CD14-positive monocyte (primary cell): ENCODE data around the gene SGPL1. TPM values are rescaled to one million over a fixed set of nuclear protein-coding genes. Genes with fewer than 3 reads are reported as not detected.

Source experiments
- DNase-seq, 3 donors: peaks; one replicate each; pipeline ENCODE4 v3.0.0-alpha.2; 2011 to 2022
- H2AFZ ChIP-seq: 2 replicates; pipeline ENCODE4 v1.6.0; 2012; ENCODE audit warnings: mild to moderate bottlenecking, low read depth, low read length, inconsistent platforms; ENCODE audit not compliant: insufficient read depth, poor library complexity, severe bottlenecking
- H3K27ac ChIP-seq, 2 donors: 1 replicate in 1 of 2; 2 replicates in 1 of 2; pipeline ENCODE4 v1.5.1; 2012 to 2013; ENCODE audit warnings: low read length in 2 of 2, control low read depth in 1 of 2, inconsistent platforms in 1 of 2, low read depth in 1 of 2, mild to moderate bottlenecking in 1 of 2
- H3K27me3 ChIP-seq, 2 donors: one replicate each; pipeline versions ENCODE4 v1.6.0 to v1.6.1; 2011 to 2013; ENCODE audit warnings: low read length in 2 of 2; ENCODE audit not compliant: control insufficient read depth in 2 of 2, insufficient read depth in 2 of 2
- H3K36me3 ChIP-seq, 2 donors: replicated peaks in 1 of 2; 1 replicate in 1 of 2; 2 replicates in 1 of 2; pipeline versions ENCODE4 v1.5.1 to v1.6.1; 2012 to 2013; ENCODE audit warnings: low read length in 2 of 2, control low read depth in 1 of 2, inconsistent platforms in 1 of 2, mild to moderate bottlenecking in 1 of 2; ENCODE audit not compliant: insufficient read depth in 2 of 2, control insufficient read depth in 1 of 2
- H3K4me1 ChIP-seq, 2 donors: 1 replicate in 1 of 2; 2 replicates in 1 of 2; pipeline versions ENCODE4 v1.5.1 to v1.6.1; 2012 to 2013; ENCODE audit warnings: low read length in 2 of 2, control low read depth in 1 of 2, inconsistent platforms in 1 of 2, mild to moderate bottlenecking in 1 of 2, moderate library complexity in 1 of 2; ENCODE audit not compliant: insufficient read depth in 2 of 2, control insufficient read depth in 1 of 2
- H3K4me2 ChIP-seq: replicated peaks from 2 replicates; pipeline ENCODE3; 2012; ENCODE audit warnings: low read length, moderate library complexity, mild to moderate bottlenecking; ENCODE audit not compliant: poor library complexity, severe bottlenecking; ENCODE audit errors: extremely low read depth
- H3K4me3 ChIP-seq, 3 experiments: fragments of 200-600 bp in 1 of 3; sonication (generic) in 1 of 3; replicated peaks in 1 of 3; 1 replicate in 2 of 3; 2 replicates in 1 of 3; pipeline ENCODE4 v1.5.1; 2011 to 2013; ENCODE audit warnings: low read length in 3 of 3, mild to moderate bottlenecking in 3 of 3, control low read depth in 2 of 3, low read depth in 2 of 3, inconsistent platforms in 1 of 3, moderate library complexity in 1 of 3
- H3K79me2 ChIP-seq: 2 replicates; pipeline ENCODE4 v1.6.0; 2012; ENCODE audit warnings: mild to moderate bottlenecking, control low read depth, inconsistent platforms, low read length, moderate library complexity; ENCODE audit not compliant: insufficient read depth
- H3K9ac ChIP-seq: 2 replicates; pipeline ENCODE4 v1.6.0; 2017; ENCODE audit warnings: low read length, mild to moderate bottlenecking; ENCODE audit not compliant: insufficient read depth, poor library complexity, severe bottlenecking
- H3K9me3 ChIP-seq, 2 donors: replicated peaks in 1 of 2; 1 replicate in 1 of 2; 2 replicates in 1 of 2; pipeline versions ENCODE4 v1.5.1 to v1.6.1; 2012 to 2013; ENCODE audit warnings: low read length in 2 of 2, control low read depth in 1 of 2; ENCODE audit not compliant: control insufficient read depth in 1 of 2, insufficient read depth in 1 of 2
- H4K20me1 ChIP-seq: 2 replicates; pipeline ENCODE4 v1.6.0; 2012; ENCODE audit warnings: mild to moderate bottlenecking, low read length, control low read depth, moderate library complexity; ENCODE audit not compliant: insufficient read depth
- H3K27ac Mint-ChIP-seq, 7 donors: one replicate each; pipeline ENCODE4 v1.8.0; 2020; ENCODE audit warnings: mild to moderate bottlenecking in 7 of 7, mixed read lengths in 7 of 7, moderate library complexity in 6 of 7, inconsistent platforms in 2 of 7
- H3K27me3 Mint-ChIP-seq, 3 donors: one replicate each; pipeline ENCODE4 v1.8.0; 2021 to 2022; ENCODE audit warnings: low read depth in 3 of 3, mild to moderate bottlenecking in 3 of 3, mixed read lengths in 3 of 3, moderate library complexity in 3 of 3, inconsistent platforms in 1 of 3
- H3K36me3 Mint-ChIP-seq, 2 donors: one replicate each; pipeline ENCODE4 v1.8.0; 2020; ENCODE audit warnings: mixed read lengths in 2 of 2, inconsistent platforms in 1 of 2, mild to moderate bottlenecking in 1 of 2
- H3K4me1 Mint-ChIP-seq: one replicate; pipeline ENCODE4 v1.8.0; 2020; ENCODE audit warnings: mild to moderate bottlenecking, mixed read lengths
- H3K4me3 Mint-ChIP-seq, 2 donors: one replicate each; pipeline ENCODE4 v1.8.0; 2020; ENCODE audit warnings: mild to moderate bottlenecking in 2 of 2, mixed read lengths in 2 of 2, moderate library complexity in 1 of 2
- H3K9me3 Mint-ChIP-seq, 7 donors: one replicate each; pipeline ENCODE4 v1.8.0; 2020 to 2022; ENCODE audit warnings: mixed read lengths in 7 of 7, mild to moderate bottlenecking in 6 of 7, moderate library complexity in 6 of 7, inconsistent platforms in 2 of 7
- CTCF ChIP-seq: fragments of 200-600 bp; IDR thresholded peaks from one replicate; pipeline ENCODE4 v1.8.0; 2022; ENCODE audit warnings: antibody characterized with exemption, mild to moderate bottlenecking
- WGBS: methylation state at CpG from one replicate; pipeline ENCODE4 v1.1.5; 2013; ENCODE audit warnings: missing lambda C conversion rate; ENCODE audit not compliant: insufficient coverage; 5-methylcytosine and 5-hydroxymethylcytosine counted together
- intact Hi-C, 2 donors: fragments of 100-400 bp; cut with micrococcal nuclease; formaldehyde crosslinking; loops; one replicate each; pipeline versions ENCODE4 v1.15.0 to v1.15.1; 2023
- polyA plus RNA-seq, 3 donors: library from polyadenylated mRNA; depleted of rRNA in 1 of 3; unstranded in 2 of 3; stranded (reverse) in 1 of 3; fragments of 300-500 nt in 2 of 3; fragments of >200 nt in 1 of 3; fragmentation: Illumina TruSeq in 2 of 3; gene quantifications; 1 replicate in 2 of 3; 2 replicates in 1 of 3; pipeline ENCODE4 v1.2.3, GENCODE V29; 2012 to 2021

Gene SGPL1
- polyA plus RNA-seq, 3 donors = 16.6 to 26.8 (median 26.1) TPM

- intact Hi-C loops = no loop called here
Observed at GRCh38 chr10:70863470-70864160, 47.9 kb downstream of the SGPL1 start.

GRCh38 chr10:70864935-70865334, 49.2 kb downstream of the SGPL1 start:
- H3K9me3 ChIP-seq = no peaks in the 10 kb centered on the region
- Mint-ChIP-seq H3K27ac (peak overlapping the region in 1 of 7 donors; percentile 61), H3K4me1 (peaks cover 28% of the 10 kb centered on the region), H3K4me3 (no peak overlapping the region), H3K27me3 (peaks cover 0 to 4% (median 0%) of the 10 kb centered on the region in 3 donors), H3K36me3 (peaks cover 61 to 67% of the 10 kb centered on the region in 2 donors), H3K9me3 (peaks cover 0 to 2% (median 0%) of the 10 kb centered on the region in 7 donors)
- no peak overlapping the region for H2AFZ ChIP-seq
- no peak for DNase-seq
- no peaks in the 10 kb centered on the region for H3K27me3 ChIP-seq
- no peak overlapping the region for H3K4me2 ChIP-seq
- no peaks in the 10 kb centered on the region for H3K79me2 ChIP-seq
- peaks cover 15 to 46% of the 10 kb centered on the region in 2 donors for H3K36me3 ChIP-seq
- no peak overlapping the region for H3K27ac ChIP-seq
- H3K4me3 ChIP-seq = no peak overlapping the region
- H3K9ac ChIP-seq = no peak overlapping the region
- intact Hi-C loops = loop anchor here in 1 of 2 donors (5.0 kb wide), 1 partner anchor 33 kb away; no protein-coding TSS in a partner anchor
- no CpG with 5 or more reads among the region's 1 CpG for WGBS
- H3K4me1 ChIP-seq = peaks cover 19 to 21% of the 10 kb centered on the region in 2 donors
- H4K20me1 ChIP-seq = no peaks in the 10 kb centered on the region
- TF ChIP-seq CTCF = no peak

More at GRCh38 chr10:70863470-70864160, 47.9 kb downstream of the SGPL1 start:
- Histone ChIP-seq H3K27me3 (no peaks in the 10 kb centered on the region), H3K9ac (no peak overlapping the region), H3K27ac (no peak overlapping the region), H2AFZ (no peak overlapping the region), H3K79me2 (no peaks in the 10 kb centered on the region), H3K9me3 (no peaks in the 10 kb centered on the region), H3K36me3 (peaks cover 23 to 48% of the 10 kb centered on the region in 2 donors), H3K4me2 (no peak overlapping the region), H3K4me1 (peaks cover 19 to 21% of the 10 kb centered on the region in 2 donors), H3K4me3 (no peak overlapping the region), H4K20me1 (no peaks in the 10 kb centered on the region)
- Mint-ChIP-seq H3K27ac (no peak overlapping the region), H3K36me3 (peaks cover 59 to 67% of the 10 kb centered on the region in 2 donors), H3K4me3 (no peak overlapping the region), H3K27me3 (peaks cover 0 to 4% (median 0%) of the 10 kb centered on the region in 3 donors), H3K4me1 (peaks cover 28% of the 10 kb centered on the region), H3K9me3 (peaks cover 0 to 2% (median 0%) of the 10 kb centered on the region in 7 donors)
- DNase-seq = no peak
- TF ChIP-seq CTCF = no peak
